Breast epithelium (tissue), 4 donors: ENCODE data around the gene FLVCR2. TPM values are rescaled to one million over a fixed set of nuclear protein-coding genes. Genes with fewer than 3 reads are reported as not detected.

ENCODE experiments used
- DNase-seq, 2 donors: peaks; one replicate each; pipeline ENCODE4 v3.0.0-alpha.2; 2019; ENCODE audit warnings: low spot score in 2 of 2
- H3K27ac ChIP-seq, 2 donors: fragments of 200-600 bp; sonication (generic) in 1 of 2; one replicate each; pipeline ENCODE4 v1.5.1; 2016 to 2019; ENCODE audit warnings: mild to moderate bottlenecking in 1 of 2
- H3K27me3 ChIP-seq, 2 donors: fragments of 200-600 bp; sonication (generic) in 1 of 2; one replicate each; pipeline versions ENCODE4 v1.5.1 to v1.6.0; 2017 to 2019; ENCODE audit warnings: control low read depth in 1 of 2, mild to moderate bottlenecking in 1 of 2
- H3K36me3 ChIP-seq: fragments of 200-600 bp; one replicate; pipeline ENCODE4 v1.5.1; 2019
- H3K4me1 ChIP-seq, 2 donors: fragments of 200-600 bp; sonication (generic); one replicate each; pipeline ENCODE4 v1.5.1; 2016 to 2019; ENCODE audit warnings: control low read depth in 1 of 2
- H3K4me3 ChIP-seq, 3 donors: fragments of 200-600 bp; sonication (generic); 1 replicate in 2 of 3; 2 replicates in 1 of 3; pipeline ENCODE4 v1.5.1; 2016 to 2019; ENCODE audit warnings: mild to moderate bottlenecking in 3 of 3, moderate library complexity in 2 of 3
- H3K9me3 ChIP-seq, 2 donors: fragments of 200-600 bp; sonication (generic) in 1 of 2; one replicate each; pipeline ENCODE4 v1.5.1; 2016 to 2019; ENCODE audit warnings: control low read depth in 1 of 2
- CTCF ChIP-seq, 3 donors: fragments of 450-650 bp; IDR thresholded peaks; one replicate each; pipeline ENCODE4 v1.5.1; 2016 to 2017; ENCODE audit warnings: antibody characterized with exemption in 3 of 3, mild to moderate bottlenecking in 3 of 3, moderate library complexity in 3 of 3
- POLR2A ChIP-seq: fragments of 450-650 bp; IDR thresholded peaks from one replicate; pipeline ENCODE4 v1.6.1; 2016; ENCODE audit warnings: antibody characterized with exemption, mild to moderate bottlenecking, moderate library complexity
- POLR2AphosphoS5 ChIP-seq, 3 donors: sonication (generic); formaldehyde crosslinking; IDR thresholded peaks; one replicate each; pipeline ENCODE4 v1.6.1; 2017; ENCODE audit warnings: antibody characterized with exemption in 3 of 3
- intact Hi-C: fragments of 100-400 bp; cut with DNase I; formaldehyde crosslinking; loops from one replicate; pipeline ENCODE4 v1.15.1; 2023; ENCODE audit warnings: low total_unique reads
- total RNA-seq, 3 donors: library from RNA; depleted of rRNA; stranded (reverse); fragments of >200 nt; gene quantifications; one replicate each; pipeline ENCODE4 v1.1.0, GENCODE V29; 2016

Gene FLVCR2
- total RNA-seq, 3 donors from 2014 or later, result 4.6 to 15.4 (median 9.1) TPM

GRCh38 chr14:75607044-75607443 is 28.6 kb downstream of the FLVCR2 start:
- Histone ChIP-seq H3K9me3 (no peaks in the 10 kb centered on the region), H3K4me1 (no peaks in the 10 kb centered on the region), H3K36me3 (no peaks in the 10 kb centered on the region), H3K27ac (no peak overlapping the region), H3K27me3 (no peaks in the 10 kb centered on the region), H3K4me3 (no peak overlapping the region)
- TF ChIP-seq POLR2A, result no peak
- no peak for TF ChIP-seq CTCF (IDR thresholded peaks at IDR 0.05)
- no peak for DNase-seq
- intact Hi-C loops, result no loop called here

GRCh38 chr14:75607842-75608640 is 29.6 kb downstream of the FLVCR2 start:
- DNase-seq, result no peak
- Histone ChIP-seq H3K4me1 (no peaks in the 10 kb centered on the region), H3K27ac (no peak overlapping the region), H3K36me3 (no peaks in the 10 kb centered on the region), H3K27me3 (no peaks in the 10 kb centered on the region), H3K4me3 (no peak overlapping the region), H3K9me3 (no peaks in the 10 kb centered on the region)
- no peak for TF ChIP-seq POLR2AphosphoS5 (IDR thresholded peaks at IDR 0.05)
- no peak for TF ChIP-seq POLR2A
- no peak for TF ChIP-seq CTCF (IDR thresholded peaks at IDR 0.05)
- intact Hi-C loops, result no loop called here

DNA sequence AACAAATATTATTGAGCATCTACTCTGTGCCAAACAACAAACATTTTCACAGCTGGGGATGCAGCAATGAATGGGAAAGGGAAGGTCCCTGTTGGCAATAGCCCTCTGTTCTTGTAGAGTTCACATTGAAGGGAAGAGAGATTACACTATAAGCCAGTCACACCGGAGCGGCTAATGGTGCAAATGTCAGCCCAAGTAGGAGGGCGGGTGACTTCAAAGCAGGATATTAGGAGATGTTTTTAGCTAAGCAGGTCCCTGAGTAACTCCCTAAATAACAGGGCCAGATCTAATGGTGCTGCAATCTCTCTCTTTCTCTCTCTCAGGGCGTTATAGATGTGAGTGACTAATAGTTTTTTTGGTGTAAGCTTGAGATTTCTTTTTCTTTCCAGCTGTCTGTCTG is 30.7 kb downstream of the FLVCR2 start:
- DNase-seq, result no peak
- Histone ChIP-seq H3K36me3 (no peaks in the 10 kb centered on the region), H3K4me1 (no peaks in the 10 kb centered on the region), H3K27ac (no peak overlapping the region), H3K4me3 (no peak overlapping the region), H3K27me3 (no peaks in the 10 kb centered on the region), H3K9me3 (no peaks in the 10 kb centered on the region)
- no peak for TF ChIP-seq POLR2AphosphoS5 (IDR thresholded peaks at IDR 0.05)
- no peak for TF ChIP-seq CTCF (IDR thresholded peaks at IDR 0.05)
- TF ChIP-seq POLR2A, result no peak
- intact Hi-C loops, result loop anchor here (1.0 kb wide), 1 partner anchor 21 kb away; no protein-coding TSS in a partner anchor

GRCh38 chr14:75609606-75610475 is 31.4 kb downstream of the FLVCR2 start:
- TF ChIP-seq POLR2A (no peak), POLR2AphosphoS5 (IDR thresholded peaks at IDR 0.05) (no peak)
- Histone ChIP-seq H3K27me3 (no peaks in the 10 kb centered on the region), H3K4me1 (no peaks in the 10 kb centered on the region), H3K9me3 (no peaks in the 10 kb centered on the region), H3K4me3 (no peak overlapping the region), H3K27ac (peak overlapping the region in 1 of 2 donors; percentile 25), H3K36me3 (no peaks in the 10 kb centered on the region)
- peak in 1 of 2 donors; percentile 20 for DNase-seq
- intact Hi-C loops, result loop anchor here (1.0 kb wide), 1 partner anchor 22 kb away; no protein-coding TSS in a partner anchor

DNA sequence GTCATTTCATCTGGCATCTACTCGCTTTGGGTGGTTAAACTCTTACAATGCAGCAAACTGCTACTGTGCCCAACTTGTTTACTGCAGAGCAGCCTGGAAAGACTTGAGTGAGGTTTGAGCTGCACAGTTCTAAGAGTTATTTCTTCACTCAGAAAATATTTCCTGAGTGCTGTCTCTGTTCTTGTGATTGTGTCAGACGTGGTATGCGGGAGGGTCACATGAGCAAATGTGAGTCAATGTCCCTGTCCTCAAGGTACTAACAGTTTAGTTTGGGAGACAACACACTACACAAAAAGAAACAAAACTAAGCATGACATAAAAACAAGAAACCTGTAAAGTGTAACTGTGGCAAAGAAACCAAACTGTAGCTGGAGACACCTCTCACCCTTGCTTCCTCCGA is 32.4 kb downstream of the FLVCR2 start:
- Histone ChIP-seq H3K4me1 (no peaks in the 10 kb centered on the region), H3K4me3 (no peak overlapping the region), H3K9me3 (no peaks in the 10 kb centered on the region), H3K36me3 (no peaks in the 10 kb centered on the region), H3K27ac (peak overlapping the region in 1 of 2 donors; percentile 25), H3K27me3 (no peaks in the 10 kb centered on the region)
- DNase-seq, result no peak
- TF ChIP-seq POLR2A, result no peak
- no peak for TF ChIP-seq POLR2AphosphoS5 (IDR thresholded peaks at IDR 0.05)
- no peak for TF ChIP-seq CTCF (IDR thresholded peaks at IDR 0.05)
- intact Hi-C loops, result no loop called here
